Heart left ventricle (tissue), 13 donors: ENCODE data around the gene SNCG.

Experiments used
- CTCF ChIP-seq, 12 donors: fragments of 200-600 bp; sonication (generic) in 4 of 12; IDR thresholded peaks; one replicate each; pipeline versions ENCODE4 v1.5.0 to v1.8.0; 2018 to 2022; ENCODE audit warnings: antibody characterized with exemption in 12 of 12, mild to moderate bottlenecking in 5 of 12
- POLR2A ChIP-seq, 2 donors: fragments of 450-650 bp; IDR thresholded peaks; one replicate each; pipeline ENCODE4 v1.6.1; 2017; ENCODE audit warnings: antibody characterized with exemption in 2 of 2, mild to moderate bottlenecking in 2 of 2, moderate library complexity in 2 of 2
- donor health status: ischemic (EF 13 %, LVEDD 7.1; RV severe dilation, severe dysfunction).
- donor health status: DM: no; HTN: yes; CAD: no.
- donor health status: DM: no; HTN: no; CAD: no.
- donor health status: ischemic (EF 25% LVEDD 6.9; RV normal size, moderate dysfunction).
- donor health status: ischemic (EF 25% LVEDD 5.7; RV mildly dilated, moderate dysfunction).
- donor health status: ischemic (EF 35%, LVEDD 5.7; RV mildly dilated, moderate dysfunction).
- donor health status: nonischemic (EF 11% LVEDD 7.7; RV severe dilation, severe dysfunction).
- donor health status: DM: yes; HTN: yes; CAD: no.
- donor health status: PGD.
- donor health status: ischemic (EF 29% LVEDD 5.4; RV normal size, mild dysfunction).
- donor health status: nonischemic (EF 23%, LVEDD 6.1; RV moderate dilation, normal function).

GRCh38 chr10:86959737-86960002 lies 1.3 kb downstream of the SNCG start:
- TF ChIP-seq CTCF (IDR thresholded peaks at IDR 0.05) (no peak), POLR2A (IDR thresholded peaks at IDR 0.05) (no peak)
